ENCODE measurements around the gene SBF2.
A peak's percentile ranks its signal among the peaks of the same experiment; 100 is the strongest.

DNA sequence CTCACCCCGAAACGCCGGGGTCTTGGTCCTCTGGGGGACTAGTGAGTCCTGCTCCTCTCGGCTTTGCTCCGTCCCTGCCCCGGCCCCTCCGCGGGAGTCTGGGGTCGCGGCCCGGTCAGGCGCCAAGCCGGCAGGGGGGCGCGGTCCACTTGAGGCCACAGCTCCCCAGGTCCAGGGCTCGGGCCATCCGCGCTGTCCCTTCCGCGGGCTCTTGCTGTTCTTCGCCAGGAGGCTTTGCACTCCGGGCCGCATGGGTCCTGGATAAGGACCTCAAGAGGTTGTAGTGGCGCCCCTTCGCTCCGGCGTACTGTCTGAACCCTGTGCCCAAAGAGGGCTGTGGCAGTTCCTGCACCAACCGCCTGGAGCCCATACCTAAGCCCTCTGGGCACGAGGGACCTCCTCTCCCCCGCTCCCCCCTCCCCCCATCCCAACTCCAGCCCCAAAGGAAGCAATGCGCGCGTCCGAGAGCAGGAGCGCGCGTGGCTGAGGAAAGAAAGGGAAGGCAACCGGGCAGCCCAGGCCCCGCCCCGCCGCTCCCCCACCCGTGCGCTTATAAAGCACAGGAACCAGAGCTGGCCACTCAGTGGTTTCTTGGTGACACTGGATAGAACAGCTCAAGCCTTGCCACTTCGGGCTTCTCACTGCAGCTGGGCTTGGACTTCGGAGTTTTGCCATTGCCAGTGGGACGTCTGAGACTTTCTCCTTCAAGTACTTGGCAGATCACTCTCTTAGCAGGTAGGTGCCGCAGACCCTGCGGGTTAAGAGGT lies 10.7 kb upstream of the SBF2 start, which contains the start of gene ADM:
- TF ChIP-seq, protein P1, sequence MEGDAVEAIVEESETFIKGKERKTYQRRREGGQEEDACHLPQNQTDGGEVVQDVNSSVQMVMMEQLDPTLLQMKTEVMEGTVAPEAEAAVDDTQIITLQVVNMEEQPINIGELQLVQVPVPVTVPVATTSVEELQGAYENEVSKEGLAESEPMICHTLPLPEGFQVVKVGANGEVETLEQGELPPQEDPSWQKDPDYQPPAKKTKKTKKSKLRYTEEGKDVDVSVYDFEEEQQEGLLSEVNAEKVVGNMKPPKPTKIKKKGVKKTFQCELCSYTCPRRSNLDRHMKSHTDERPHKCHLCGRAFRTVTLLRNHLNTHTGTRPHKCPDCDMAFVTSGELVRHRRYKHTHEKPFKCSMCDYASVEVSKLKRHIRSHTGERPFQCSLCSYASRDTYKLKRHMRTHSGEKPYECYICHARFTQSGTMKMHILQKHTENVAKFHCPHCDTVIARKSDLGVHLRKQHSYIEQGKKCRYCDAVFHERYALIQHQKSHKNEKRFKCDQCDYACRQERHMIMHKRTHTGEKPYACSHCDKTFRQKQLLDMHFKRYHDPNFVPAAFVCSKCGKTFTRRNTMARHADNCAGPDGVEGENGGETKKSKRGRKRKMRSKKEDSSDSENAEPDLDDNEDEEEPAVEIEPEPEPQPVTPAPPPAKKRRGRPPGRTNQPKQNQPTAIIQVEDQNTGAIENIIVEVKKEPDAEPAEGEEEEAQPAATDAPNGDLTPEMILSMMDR (IDR thresholded peaks at IDR 0.05; ENCODE audit: low read depth, low read length): peak; percentile 48
- TF ChIP-seq EZH2phosphoT487 (IDR thresholded peaks at IDR 0.05; ENCODE audit: low read depth): no peak
